Osteoblast (primary cell): ENCODE measurements around the gene BTD. TPM values are rescaled to one million over a fixed set of nuclear protein-coding genes. Genes with fewer than 3 reads are reported as not detected.

Experiments
- DNase-seq: peaks from one replicate; pipeline ENCODE4 v3.0.0; 2011; ENCODE audit warnings: low spot score, mixed read lengths; ENCODE audit not compliant: insufficient read length; ENCODE audit errors: missing footprints
- H2AFZ ChIP-seq: 2 replicates; pipeline ENCODE4 v1.6.0; 2011; ENCODE audit warnings: mild to moderate bottlenecking, low read length
- H3K27ac ChIP-seq: 2 replicates; pipeline ENCODE4 v1.5.1; 2011; ENCODE audit warnings: mild to moderate bottlenecking, low read depth, low read length, moderate library complexity
- H3K27me3 ChIP-seq: 2 replicates; pipeline ENCODE4 v1.6.0; 2012; ENCODE audit warnings: mild to moderate bottlenecking, control low read depth, inconsistent platforms, low read length, moderate library complexity; ENCODE audit not compliant: insufficient read depth
- H3K36me3 ChIP-seq: 2 replicates; pipeline ENCODE4 v1.5.1; 2011; ENCODE audit warnings: mild to moderate bottlenecking, low read length, control low read depth, moderate library complexity; ENCODE audit not compliant: insufficient read depth
- H3K4me1 ChIP-seq: 2 replicates; pipeline ENCODE4 v1.5.1; 2011; ENCODE audit warnings: mild to moderate bottlenecking, low read length, control low read depth, moderate library complexity; ENCODE audit not compliant: insufficient read depth
- H3K4me2 ChIP-seq: 2 replicates; pipeline ENCODE4 v1.6.0; 2011; ENCODE audit warnings: mild to moderate bottlenecking, low read length; ENCODE audit not compliant: insufficient read depth
- H3K4me3 ChIP-seq: fragments of 200-600 bp; sonication (generic); 3 replicates; pipeline ENCODE4 v1.5.1; 2012; ENCODE audit warnings: mild to moderate bottlenecking, low read length, inconsistent platforms; ENCODE audit not compliant: insufficient read depth
- H3K79me2 ChIP-seq: 2 replicates; pipeline ENCODE4 v1.6.0; 2012; ENCODE audit warnings: mild to moderate bottlenecking, low read length, control low read depth, inconsistent platforms; ENCODE audit not compliant: insufficient read depth
- H3K9me3 ChIP-seq: 2 replicates; pipeline ENCODE4 v1.5.1; 2011; ENCODE audit warnings: low read depth, low read length, control low read depth
- H4K20me1 ChIP-seq: 2 replicates; pipeline ENCODE4 v1.6.0; 2012; ENCODE audit warnings: mild to moderate bottlenecking, low read length, control low read depth; ENCODE audit not compliant: insufficient read depth
- total RNA-seq: library from RNA; depleted of rRNA; stranded (reverse); fragments of >200 nt; gene quantifications from 2 replicates; pipeline ENCODE4 v1.2.3, GENCODE V29; 2012
- TF ChIP-seq, protein P1 (sequence below): IDR thresholded peaks from 2 replicates; pipeline ENCODE4 v1.5.1; 2011; ENCODE audit warnings: mild to moderate bottlenecking, low read depth, low read length, moderate library complexity; ENCODE audit errors: extremely low read depth

The BTD gene
- total RNA-seq, 1 donor: 31.1 TPM

DNA sequence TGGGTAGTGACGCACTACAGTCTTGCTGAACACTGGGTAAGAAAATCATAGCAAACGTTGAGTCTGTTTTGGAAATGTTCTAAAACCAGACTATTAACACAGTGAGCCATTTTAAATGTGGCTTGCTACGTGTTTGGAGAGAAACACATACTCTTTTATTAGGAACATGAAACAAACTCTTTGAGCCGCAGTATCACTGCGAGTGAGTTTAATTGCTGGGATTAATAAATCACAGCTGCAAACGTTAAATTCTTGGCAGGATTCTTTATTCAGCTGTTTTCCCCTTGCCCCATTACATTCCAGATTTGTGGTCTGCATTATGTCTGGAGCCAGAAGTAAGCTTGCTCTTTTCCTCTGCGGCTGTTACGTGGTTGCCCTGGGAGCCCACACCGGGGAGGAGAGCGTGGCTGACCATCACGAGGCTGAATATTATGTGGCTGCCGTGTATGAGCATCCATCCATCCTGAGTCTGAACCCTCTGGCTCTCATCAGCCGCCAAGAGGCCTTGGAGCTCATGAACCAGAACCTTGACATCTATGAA is 33.6 kb downstream of the BTD start:
- TF ChIP-seq, protein P1, sequence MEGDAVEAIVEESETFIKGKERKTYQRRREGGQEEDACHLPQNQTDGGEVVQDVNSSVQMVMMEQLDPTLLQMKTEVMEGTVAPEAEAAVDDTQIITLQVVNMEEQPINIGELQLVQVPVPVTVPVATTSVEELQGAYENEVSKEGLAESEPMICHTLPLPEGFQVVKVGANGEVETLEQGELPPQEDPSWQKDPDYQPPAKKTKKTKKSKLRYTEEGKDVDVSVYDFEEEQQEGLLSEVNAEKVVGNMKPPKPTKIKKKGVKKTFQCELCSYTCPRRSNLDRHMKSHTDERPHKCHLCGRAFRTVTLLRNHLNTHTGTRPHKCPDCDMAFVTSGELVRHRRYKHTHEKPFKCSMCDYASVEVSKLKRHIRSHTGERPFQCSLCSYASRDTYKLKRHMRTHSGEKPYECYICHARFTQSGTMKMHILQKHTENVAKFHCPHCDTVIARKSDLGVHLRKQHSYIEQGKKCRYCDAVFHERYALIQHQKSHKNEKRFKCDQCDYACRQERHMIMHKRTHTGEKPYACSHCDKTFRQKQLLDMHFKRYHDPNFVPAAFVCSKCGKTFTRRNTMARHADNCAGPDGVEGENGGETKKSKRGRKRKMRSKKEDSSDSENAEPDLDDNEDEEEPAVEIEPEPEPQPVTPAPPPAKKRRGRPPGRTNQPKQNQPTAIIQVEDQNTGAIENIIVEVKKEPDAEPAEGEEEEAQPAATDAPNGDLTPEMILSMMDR: no peak
- H3K9me3 ChIP-seq: no peaks in the 10 kb centered on the region
- no peak overlapping the region for H3K4me3 ChIP-seq
- H3K4me1 ChIP-seq: peaks cover 68% of the 10 kb centered on the region
- DNase-seq: peak; percentile 54
- no peaks in the 10 kb centered on the region for H4K20me1 ChIP-seq
- peak overlapping the region; percentile 24 for H2AFZ ChIP-seq
- peak overlapping the region; percentile 93 for H3K27ac ChIP-seq
- no peaks in the 10 kb centered on the region for H3K27me3 ChIP-seq
- no peaks in the 10 kb centered on the region for H3K36me3 ChIP-seq
- H3K79me2 ChIP-seq: peaks cover 5% of the 10 kb centered on the region
- peak overlapping the region; percentile 70 for H3K4me2 ChIP-seq

DNA sequence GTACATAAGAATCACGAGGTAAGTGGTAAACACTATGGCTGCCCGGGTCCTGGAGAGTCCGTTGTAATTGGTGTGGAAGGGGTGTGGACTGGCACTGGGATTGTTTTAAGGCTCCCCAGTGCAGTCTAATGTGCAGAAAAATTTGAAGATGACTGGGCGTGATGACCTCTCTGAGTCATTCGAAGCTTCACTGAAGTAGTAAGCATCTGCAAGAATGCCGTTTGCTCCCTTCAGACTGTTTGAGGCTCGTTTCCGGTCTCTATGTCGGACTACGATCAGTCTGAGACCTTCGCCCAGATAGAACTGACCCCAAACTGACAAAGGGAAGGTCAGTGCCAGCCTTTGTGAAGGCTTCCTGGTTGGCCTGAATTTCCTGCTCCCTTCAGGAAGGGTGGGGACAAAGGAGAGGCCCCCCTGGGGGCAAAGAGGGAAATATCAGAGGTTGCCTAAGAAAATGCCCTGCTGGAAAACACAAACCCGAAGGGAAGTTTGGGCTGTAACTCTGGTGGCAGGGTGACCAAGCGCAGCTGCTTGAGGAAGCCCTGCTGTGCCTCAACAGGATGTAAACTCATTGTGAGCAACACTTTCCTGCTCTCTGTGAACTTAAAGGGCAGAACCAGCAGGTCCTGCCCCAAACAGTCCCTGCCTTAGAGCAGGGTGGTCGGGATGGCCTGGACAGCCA is 34.6 kb downstream of the BTD start:
- peak overlapping the region; percentile 47 for H3K4me3 ChIP-seq
- DNase-seq: peak; percentile 73
- H2AFZ ChIP-seq: peak overlapping the region; percentile 83

DNA sequence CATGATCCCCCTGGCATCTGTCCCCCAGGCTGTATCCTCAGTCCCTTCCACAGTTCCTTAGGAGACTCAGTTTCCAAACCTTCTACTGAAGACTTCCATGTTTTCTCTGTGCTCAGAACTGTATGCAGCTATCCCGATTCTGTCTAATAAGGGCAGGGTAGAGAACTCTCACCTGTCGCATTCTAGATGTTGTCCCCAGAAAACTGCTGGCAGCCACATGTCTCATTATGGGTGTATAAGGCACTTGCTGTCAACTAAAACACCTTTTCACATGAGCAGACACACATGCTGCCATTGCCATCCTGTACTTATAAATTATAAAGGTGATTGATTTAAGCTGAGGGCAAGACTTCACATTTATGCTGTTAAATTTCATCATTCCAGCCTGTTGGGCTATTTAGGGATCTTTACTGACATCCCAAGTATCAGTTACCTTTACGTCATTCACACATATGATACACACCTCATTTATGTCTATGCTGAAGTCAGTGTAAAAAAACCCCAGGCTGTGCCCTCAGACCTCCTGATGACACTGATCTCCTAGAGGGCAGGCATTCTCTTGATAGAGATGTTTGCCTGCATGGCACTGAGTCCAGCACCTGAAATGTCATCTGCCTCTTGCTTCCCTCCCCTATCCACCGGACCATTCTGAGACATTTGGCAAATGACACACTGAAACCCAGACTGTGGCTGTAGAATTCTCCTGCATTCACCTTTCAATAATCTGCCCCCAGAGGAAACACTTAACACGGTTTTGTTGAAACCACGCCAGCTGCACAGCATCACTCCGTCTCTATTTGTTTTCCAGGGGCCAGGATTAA is 35.8 kb downstream of the BTD start:
- Histone ChIP-seq H3K4me3 (no peak overlapping the region), H3K4me2 (no peak overlapping the region), H3K36me3 (no peaks in the 10 kb centered on the region), H2AFZ (no peak overlapping the region), H3K9me3 (no peaks in the 10 kb centered on the region), H3K27me3 (no peaks in the 10 kb centered on the region), H3K79me2 (peaks cover under 1% of the 10 kb centered on the region), H4K20me1 (no peaks in the 10 kb centered on the region), H3K27ac (peak overlapping the region; percentile 93), H3K4me1 (peaks cover 55% of the 10 kb centered on the region)
- no peak for DNase-seq
- TF ChIP-seq, protein P1: no peak

More for the DNA sequence above, 34.6 kb downstream of the BTD start:
- TF ChIP-seq, protein P1: no peak
- Histone ChIP-seq H3K79me2 (peaks cover 5% of the 10 kb centered on the region), H3K27me3 (no peaks in the 10 kb centered on the region), H3K4me1 (peaks cover 61% of the 10 kb centered on the region), H3K9me3 (no peaks in the 10 kb centered on the region), H4K20me1 (no peaks in the 10 kb centered on the region), H3K36me3 (no peaks in the 10 kb centered on the region), H3K4me2 (peak overlapping the region; percentile 70), H3K27ac (peak overlapping the region; percentile 93)
